Vagina (tissue), 2 donors: Measurements from ENCODE around the gene SMPX.

Experiments
- CTCF ChIP-seq, 3 experiments: fragments of 450-650 bp in 2 of 3; fragments of 200-600 bp in 1 of 3; sonication (generic) in 1 of 3; IDR thresholded peaks; one replicate each; pipeline ENCODE4 v1.5.1; 2017 to 2019; ENCODE audit warnings: antibody characterized with exemption in 3 of 3, mild to moderate bottlenecking in 2 of 3, moderate library complexity in 2 of 3
- POLR2A ChIP-seq, 2 donors: fragments of 450-650 bp; IDR thresholded peaks; one replicate each; pipeline ENCODE4 v1.6.1; 2017; ENCODE audit warnings: antibody characterized with exemption in 2 of 2, mild to moderate bottlenecking in 2 of 2, moderate library complexity in 2 of 2
- POLR2AphosphoS5 ChIP-seq, 2 donors: sonication (generic); formaldehyde crosslinking; IDR thresholded peaks; one replicate each; pipeline ENCODE4 v1.9.0; 2017; ENCODE audit warnings: antibody characterized with exemption in 2 of 2, mild to moderate bottlenecking in 2 of 2, low read depth in 1 of 2; ENCODE audit not compliant: insufficient read depth in 1 of 2

- TF ChIP-seq POLR2AphosphoS5 (IDR thresholded peaks at IDR 0.05; ENCODE audit: insufficient read depth in 1 of 2, low read depth in 1 of 2), result no peak
- TF ChIP-seq CTCF (IDR thresholded peaks at IDR 0.05), result no peak
- TF ChIP-seq POLR2A (IDR thresholded peaks at IDR 0.05), result no peak
Observed at GRCh38 chrX:21715337-21715736, 42.6 kb downstream of the SMPX start.
